Peyer's patch (tissue), 4 donors: ENCODE results near the gene MALL. TPM values are rescaled to one million over a fixed set of nuclear protein-coding genes. Genes with fewer than 3 reads are reported as not detected.
A peak's percentile ranks its signal among the peaks of the same experiment; 100 is the strongest.
"Not testable (repeated sequence)": the region's sequence is repeated elsewhere in the genome, so short reads cannot be mapped to it uniquely, and the experiment has no call there.

Source experiments
- DNase-seq, 3 donors: peaks; one replicate each; pipeline ENCODE4 v3.0.0-alpha.2; 2017 to 2019
- H3K27ac ChIP-seq, 4 donors: fragments of 200-600 bp; sonication (generic); one replicate each; pipeline ENCODE4 v1.5.1; 2016 to 2019
- H3K27me3 ChIP-seq, 2 donors: fragments of 200-600 bp; sonication (generic); one replicate each; pipeline ENCODE4 v1.5.1; 2019
- H3K36me3 ChIP-seq, 3 donors: fragments of 200-600 bp; sonication (generic); one replicate each; pipeline ENCODE4 v1.5.1; 2016 to 2019
- H3K4me1 ChIP-seq, 4 donors: fragments of 200-600 bp; sonication (generic); one replicate each; pipeline ENCODE4 v1.5.1; 2016 to 2019
- H3K4me3 ChIP-seq, 4 donors: fragments of 200-600 bp; sonication (generic); 1 replicate in 3 of 4; 2 replicates in 1 of 4; pipeline ENCODE4 v1.5.1; 2016 to 2019; ENCODE audit warnings: mild to moderate bottlenecking in 1 of 4
- H3K9me3 ChIP-seq, 4 donors: fragments of 200-600 bp; sonication (generic); one replicate each; pipeline ENCODE4 v1.5.1; 2016 to 2019; ENCODE audit warnings: mild to moderate bottlenecking in 1 of 4
- total RNA-seq, 4 donors: library from RNA; depleted of rRNA; stranded (reverse); fragments of >200 nt; gene quantifications; one replicate each; pipeline ENCODE4 v1.1.0, GENCODE V29; 2016

The MALL gene
- total RNA-seq, 4 donors from 2014 or later, result 40.4 to 814 (median 603) TPM

DNA sequence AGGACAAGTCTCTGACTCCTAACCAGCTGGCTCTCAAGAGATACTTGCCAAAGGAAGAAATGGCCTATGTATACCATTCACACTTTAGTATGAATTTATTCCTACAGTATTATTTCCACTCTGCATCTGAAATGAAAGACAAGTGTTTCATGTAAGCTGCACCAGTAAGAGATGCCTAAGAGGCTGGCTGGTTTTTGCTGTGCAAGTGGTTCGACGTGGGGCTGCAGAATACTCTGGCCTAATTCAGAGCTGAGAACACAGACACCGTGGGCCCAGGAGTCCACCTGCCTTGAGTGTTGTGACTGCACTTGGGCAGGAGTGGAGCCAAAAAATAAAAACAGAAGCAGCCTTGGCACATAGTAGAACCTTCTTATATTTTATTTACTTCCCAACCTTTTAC is 47.5 kb downstream of the MALL start:
- H3K27me3 ChIP-seq, H3K4me1 ChIP-seq, H3K27ac ChIP-seq, H3K9me3 ChIP-seq, H3K4me3 ChIP-seq, H3K36me3 ChIP-seq: not testable (repeated sequence)
- peak in 1 of 3 donors; percentile 13 for DNase-seq

DNA sequence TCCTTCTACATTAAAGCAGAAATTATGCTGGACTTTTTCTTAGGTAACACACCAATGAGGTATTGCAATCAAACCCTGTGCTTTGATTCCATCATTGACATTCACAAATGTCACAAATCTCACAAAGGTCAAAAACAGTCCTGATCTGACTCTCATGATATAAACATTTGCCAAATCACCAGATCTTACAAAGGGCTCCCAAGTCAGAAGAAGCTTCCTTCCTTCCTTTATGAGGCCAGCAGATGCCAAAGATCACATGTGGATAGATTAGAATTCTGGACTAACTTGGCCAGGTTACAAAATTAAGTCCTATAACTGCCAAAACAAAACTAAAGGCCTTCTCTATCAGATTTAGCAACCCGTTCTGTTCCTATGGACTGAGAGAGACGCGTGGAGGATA is 53.3 kb downstream of the MALL start:
- DNase-seq, H3K9me3 ChIP-seq, H3K4me1 ChIP-seq, H3K4me3 ChIP-seq, H3K27me3 ChIP-seq, H3K36me3 ChIP-seq, H3K27ac ChIP-seq: not testable (repeated sequence)

DNA sequence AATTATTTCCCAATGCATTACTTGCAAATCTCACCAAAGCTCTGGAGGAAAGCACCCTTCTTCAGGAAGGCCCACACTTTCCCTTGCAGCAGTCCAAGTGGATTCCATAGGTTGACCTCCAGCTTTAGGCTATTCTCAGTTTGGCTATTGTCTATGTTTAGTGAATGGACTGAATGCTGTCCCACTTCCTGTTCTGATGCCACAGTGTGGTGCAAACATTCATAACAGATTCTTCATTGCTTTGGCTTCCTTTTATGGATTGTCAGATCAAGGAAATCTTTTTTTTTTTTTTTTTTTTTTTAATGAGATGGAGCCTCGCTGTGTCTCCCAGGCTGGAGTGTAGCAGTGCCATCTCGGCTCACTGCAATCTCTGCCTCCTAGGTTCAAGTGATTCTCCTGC is 55.1 kb downstream of the MALL start:
- H3K4me1 ChIP-seq, H3K27me3 ChIP-seq, H3K36me3 ChIP-seq, DNase-seq, H3K4me3 ChIP-seq, H3K9me3 ChIP-seq, H3K27ac ChIP-seq: not testable (repeated sequence)

DNA sequence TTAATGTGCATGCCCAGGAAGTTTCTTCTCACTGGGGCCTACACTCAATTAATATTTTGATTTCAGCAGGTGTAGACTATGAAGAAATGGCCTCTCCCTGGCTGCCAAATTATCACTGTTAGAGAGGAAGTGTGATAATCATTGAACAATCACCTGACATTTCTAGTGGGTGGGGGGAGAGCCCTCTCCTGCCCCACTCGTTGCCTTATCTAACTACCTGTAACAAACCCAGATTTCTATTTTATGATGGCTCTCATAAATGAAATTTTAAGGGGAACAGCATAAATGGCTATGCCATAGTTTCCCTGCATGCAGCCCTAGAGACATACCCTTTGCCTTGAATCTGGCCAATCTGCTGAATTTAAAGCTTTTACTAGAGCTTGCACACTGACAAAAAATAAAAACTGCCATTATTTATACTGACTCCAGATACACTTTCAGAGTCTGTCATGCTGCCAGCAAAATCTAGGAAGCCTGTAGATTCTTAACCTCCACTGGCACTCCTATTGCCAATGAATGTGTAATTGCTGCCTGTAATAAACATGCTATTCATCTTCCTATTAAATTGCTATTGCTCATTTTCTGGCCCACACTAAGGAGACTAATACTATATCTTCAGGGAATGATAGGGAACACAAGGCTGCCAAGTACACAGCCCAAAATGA is 55.8 kb downstream of the MALL start:
- not testable (repeated sequence) for H3K4me1 ChIP-seq, H3K27me3 ChIP-seq, H3K27ac ChIP-seq, H3K9me3 ChIP-seq, DNase-seq, H3K36me3 ChIP-seq, H3K4me3 ChIP-seq

- not testable (repeated sequence) for DNase-seq, H3K4me1 ChIP-seq, H3K36me3 ChIP-seq, H3K27me3 ChIP-seq, H3K27ac ChIP-seq, H3K9me3 ChIP-seq, H3K4me3 ChIP-seq
Measured at GRCh38 chr2:110059009-110059693, 56.5 kb downstream of the MALL start.

- not testable (repeated sequence) for H3K36me3 ChIP-seq, DNase-seq, H3K9me3 ChIP-seq
Measured at GRCh38 chr2:110058034-110058433, 57.6 kb downstream of the MALL start.

DNA sequence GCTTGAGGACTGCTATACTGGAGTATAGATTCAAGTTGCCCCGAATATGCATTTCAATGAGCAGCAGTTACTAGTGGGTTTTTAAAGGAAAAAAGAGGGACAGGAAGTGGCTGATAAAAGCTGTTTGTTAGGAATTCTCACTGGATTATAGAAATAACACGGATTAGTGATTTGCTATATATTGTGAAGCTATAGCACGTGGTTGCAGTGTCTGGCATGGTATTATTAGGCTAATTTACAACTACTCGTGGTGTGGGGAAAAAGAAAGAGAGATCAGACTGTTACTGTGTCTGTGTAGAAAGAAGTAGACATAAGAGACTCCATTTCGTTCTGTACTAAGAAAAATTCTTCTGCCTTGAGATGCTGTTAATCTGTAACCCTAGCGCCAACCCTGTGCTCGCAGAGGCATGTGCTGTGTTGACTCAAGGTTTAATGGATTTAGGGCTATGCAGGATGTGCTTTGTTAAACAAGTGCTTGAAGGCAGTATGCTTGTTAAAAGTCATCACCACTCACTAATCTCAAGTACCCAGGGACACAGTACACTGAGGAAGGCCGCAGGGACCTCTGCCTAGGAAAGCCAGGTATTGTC is 59.7 kb downstream of the MALL start:
- DNase-seq, H3K27ac ChIP-seq, H3K27me3 ChIP-seq, H3K4me3 ChIP-seq, H3K4me1 ChIP-seq, H3K36me3 ChIP-seq, H3K9me3 ChIP-seq: not testable (repeated sequence)

More at GRCh38 chr2:110058034-110058433, 57.6 kb downstream of the MALL start:
- H3K27me3 ChIP-seq, H3K4me1 ChIP-seq, H3K4me3 ChIP-seq, H3K27ac ChIP-seq: not testable (repeated sequence)

DNA sequence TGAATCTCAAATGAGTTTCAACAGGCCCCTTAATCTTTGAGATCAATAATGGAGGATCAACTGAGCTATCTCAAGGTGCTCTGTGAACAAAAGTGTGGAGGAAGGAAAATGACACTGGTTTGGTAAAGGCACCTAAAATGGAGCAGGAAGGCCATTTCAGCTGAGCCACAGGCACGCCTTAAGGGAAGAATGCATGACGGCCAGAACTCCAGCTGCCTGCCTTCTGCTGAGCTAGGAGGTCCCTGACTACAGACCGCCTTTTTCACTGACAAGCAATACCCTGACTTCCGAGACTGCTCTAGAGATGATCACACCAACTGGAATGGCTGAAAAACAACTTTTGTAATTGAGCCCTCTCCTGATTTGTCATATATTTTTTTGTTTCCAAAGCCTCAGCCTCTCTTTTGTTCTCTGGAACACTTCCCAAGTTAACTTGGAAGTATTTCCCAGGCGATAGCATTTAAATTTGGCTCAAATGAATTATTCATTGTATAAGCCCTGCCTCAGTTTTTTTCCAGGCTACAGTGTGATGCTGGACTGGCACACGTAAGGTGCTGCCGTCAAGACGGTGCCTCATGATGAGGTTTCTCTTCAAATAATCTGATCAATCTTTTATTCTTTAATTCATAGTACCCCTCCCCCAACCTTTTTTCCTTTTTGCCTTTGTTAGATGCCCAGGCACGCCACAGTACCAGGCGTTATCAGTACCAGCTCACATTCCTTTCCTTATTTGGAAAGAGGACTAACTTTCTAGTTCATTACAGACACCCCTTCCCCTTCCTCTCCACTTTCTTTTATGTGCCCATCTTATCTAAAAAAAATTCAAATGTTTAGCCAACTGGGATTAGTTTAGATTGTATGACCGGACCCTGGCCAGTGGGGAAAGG is 60.9 kb downstream of the MALL start:
- H3K27me3 ChIP-seq, H3K4me3 ChIP-seq, H3K4me1 ChIP-seq, H3K9me3 ChIP-seq, H3K36me3 ChIP-seq: not testable (repeated sequence)
- DNase-seq, result peak in 1 of 3 donors; percentile 27
- H3K27ac ChIP-seq, result peak overlapping the region in 2 of 4 donors; percentile 33 to 52

DNA sequence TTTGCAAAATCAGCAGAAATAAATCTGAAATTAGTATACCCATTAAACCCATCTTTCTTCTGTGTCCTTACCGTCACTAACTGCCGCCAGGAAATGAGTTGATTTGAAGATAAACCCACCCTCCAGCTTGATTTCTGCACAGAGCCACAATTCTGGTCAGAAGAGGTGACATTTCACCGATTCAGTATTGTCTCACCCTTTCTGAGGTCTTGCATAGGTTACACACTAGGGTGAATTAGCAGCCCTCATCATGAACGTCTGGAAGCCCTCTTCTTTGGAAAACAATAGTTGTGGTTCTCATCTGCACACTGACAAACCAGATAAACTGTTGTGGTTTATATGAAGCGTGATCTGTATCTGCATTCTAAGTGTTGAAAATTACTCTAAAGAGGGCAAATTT is 61.9 kb downstream of the MALL start:
- not testable (repeated sequence) for H3K27me3 ChIP-seq, DNase-seq, H3K4me1 ChIP-seq, H3K4me3 ChIP-seq, H3K9me3 ChIP-seq, H3K27ac ChIP-seq, H3K36me3 ChIP-seq

- not testable (repeated sequence) for H3K9me3 ChIP-seq, H3K4me3 ChIP-seq, H3K4me1 ChIP-seq
Measured at GRCh38 chr2:110052166-110052565, 63.5 kb downstream of the MALL start.

DNA sequence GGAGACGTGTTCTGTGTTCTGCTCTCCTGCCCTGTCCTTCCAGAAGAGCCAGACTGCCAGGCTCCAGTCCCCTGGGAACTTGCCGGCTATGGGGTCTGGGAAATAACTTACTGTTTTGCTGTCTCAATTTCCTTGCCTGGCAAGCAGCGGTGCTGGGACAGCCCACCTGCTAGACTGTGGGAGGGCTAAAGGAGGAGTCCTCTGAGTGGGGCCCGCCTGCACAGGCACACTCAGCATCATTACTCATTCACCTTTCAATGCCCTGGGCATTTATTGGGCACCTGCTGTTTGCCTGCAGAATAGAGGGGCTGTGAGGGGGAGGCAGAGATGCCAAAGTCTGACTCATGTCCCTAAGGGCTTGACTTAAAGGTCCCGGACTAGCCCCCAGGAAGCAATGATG is 65.4 kb downstream of the MALL start:
- not testable (repeated sequence) for H3K4me1 ChIP-seq

More at GRCh38 chr2:110052166-110052565, 63.5 kb downstream of the MALL start:
- not testable (repeated sequence) for H3K27ac ChIP-seq, H3K27me3 ChIP-seq, DNase-seq, H3K36me3 ChIP-seq

GRCh38 chr2:110049769-110050168 is 65.9 kb downstream of the MALL start:
- H3K9me3 ChIP-seq, H3K27ac ChIP-seq, H3K4me1 ChIP-seq, DNase-seq, H3K27me3 ChIP-seq, H3K36me3 ChIP-seq, H3K4me3 ChIP-seq: not testable (repeated sequence)

More for the DNA sequence above, 65.4 kb downstream of the MALL start:
- H3K27ac ChIP-seq, H3K4me3 ChIP-seq, H3K9me3 ChIP-seq, DNase-seq, H3K27me3 ChIP-seq, H3K36me3 ChIP-seq: not testable (repeated sequence)

- H3K4me3 ChIP-seq, H3K27ac ChIP-seq, H3K36me3 ChIP-seq, H3K9me3 ChIP-seq, H3K4me1 ChIP-seq, H3K27me3 ChIP-seq: not testable (repeated sequence)
- peak in 1 of 3 donors; percentile 42 for DNase-seq
Measured at GRCh38 chr2:110048255-110049197, 67.1 kb downstream of the MALL start.

DNA sequence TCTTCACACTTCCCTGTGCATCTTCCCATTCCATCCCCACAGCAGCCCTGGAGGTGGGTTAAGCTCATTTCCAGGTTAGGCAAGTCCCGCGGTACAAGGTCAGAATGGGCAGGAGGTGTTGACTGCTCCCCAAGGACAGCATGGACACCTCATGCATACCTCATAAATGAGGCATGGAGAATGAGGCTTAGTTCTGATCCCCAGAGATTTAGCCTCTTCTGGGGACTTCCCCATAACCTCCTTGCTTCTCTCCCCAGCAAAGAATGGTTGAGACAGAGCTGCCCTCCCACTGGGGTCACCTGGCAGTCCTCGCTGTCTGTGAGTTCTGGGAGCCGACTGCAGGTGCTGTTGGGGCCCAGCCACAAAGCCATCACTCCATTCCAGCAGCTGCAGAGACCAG is 68.4 kb downstream of the MALL start:
- not testable (repeated sequence) for H3K27me3 ChIP-seq, H3K36me3 ChIP-seq, H3K27ac ChIP-seq, H3K4me3 ChIP-seq, DNase-seq, H3K9me3 ChIP-seq, H3K4me1 ChIP-seq
